Activated CD8-positive, alpha-beta memory T cell treated with anti-CD3 and anti-CD28 coated beads for 1 hour (primary cell): Measurements from ENCODE around the gene LRRN1.

Experiments used
- DNase-seq, 2 donors: peaks; one replicate each; pipeline ENCODE4 v3.0.0-alpha.2; 2020; ENCODE audit warnings: low read depth in 1 of 2; ENCODE audit errors: extremely low read depth in 1 of 2

Gene LRRN1

DNA sequence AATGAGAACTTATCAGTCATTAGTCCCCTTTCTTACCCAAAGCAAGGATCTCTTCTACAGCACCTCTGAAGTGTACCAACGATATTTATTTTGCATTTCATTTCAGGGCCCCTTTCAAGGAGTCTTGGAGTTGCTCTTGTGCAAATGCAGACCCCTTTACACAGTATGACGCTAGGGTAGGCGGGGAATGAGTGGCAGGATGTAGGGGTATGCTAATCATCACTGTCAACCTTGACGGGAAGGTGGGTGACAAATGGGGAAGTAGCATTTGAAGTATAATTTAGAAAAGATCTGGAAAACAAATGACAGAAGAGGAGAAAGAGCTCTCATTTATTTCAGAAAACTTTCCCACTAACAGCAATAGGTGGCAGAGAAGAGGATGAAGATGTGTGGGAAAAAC, 94.4 kb downstream of the LRRN1 start:
- no peak for DNase-seq
